ENCODE measurements around the gene SYT1. TPM values are rescaled to one million over a fixed set of nuclear protein-coding genes. Genes with fewer than 3 reads are reported as not detected.

SYT1 gene
- total and polyA plus RNA-seq, 9 donors, result 0.45 to 18.3 (median 9.7) TPM

GRCh38 chr12:79451978-79452377 is 587.4 kb downstream of the SYT1 start:
- Histone ChIP-seq H3K4me1 (ENCODE audit: insufficient read depth) (peaks cover 12% of the 10 kb centered on the region), H3K9me3 (no peaks in the 10 kb centered on the region), H3K27ac (peak overlapping the region in 1 of 2 donors; percentile 44), H3K36me3 (no peaks in the 10 kb centered on the region), H3K27me3 (no peaks in the 10 kb centered on the region), H3K4me3 (no peak overlapping the region)
- DNase-seq, result peak; percentile 70 to 75 (median 74)
- TF ChIP-seq POLR2A (IDR thresholded peaks at IDR 0.05) (no peak), EP300 (IDR thresholded peaks at IDR 0.05) (no peak), CTCF (IDR thresholded peaks at IDR 0.05) (no peak)
- intact Hi-C loops (cut with DNase I), result no loop called here
- 7 to 14% (median 10%) methylated on average over 6 of the region's 6 CpGs for WGBS, 3 donors

- Histone ChIP-seq H3K4me3 (no peak overlapping the region), H3K9me3 (no peaks in the 10 kb centered on the region), H3K27ac (no peak overlapping the region), H3K27me3 (no peaks in the 10 kb centered on the region), H3K36me3 (no peaks in the 10 kb centered on the region), H3K4me1 (ENCODE audit: insufficient read depth) (peaks cover 12% of the 10 kb centered on the region)
- TF ChIP-seq EP300 (IDR thresholded peaks at IDR 0.05), result no peak
- no peak for TF ChIP-seq CTCF (IDR thresholded peaks at IDR 0.05)
- no peak for TF ChIP-seq POLR2A (IDR thresholded peaks at IDR 0.05)
- intact Hi-C loops (cut with DNase I), result no loop called here
- 83 to 93% (median 89%) methylated on average over 6 of the region's 6 CpGs for WGBS, 3 donors
- peak in 1 of 5 donors; percentile 31 for DNase-seq
These were observed 588.3 kb downstream of the SYT1 start for GRCh38 chr12:79452906-79453305.

- 25 to 36% (median 31%) methylated on average over 3 of the region's 3 CpGs for WGBS, 3 donors
- H3K4me3 ChIP-seq, result peak overlapping the region; percentile 11
- no peaks in the 10 kb centered on the region for H3K9me3 ChIP-seq
- TF ChIP-seq POLR2A (IDR thresholded peaks at IDR 0.05) (no peak), EP300 (IDR thresholded peaks at IDR 0.05) (no peak), CTCF (IDR thresholded peaks at IDR 0.05) (no peak)
- no peak for DNase-seq
- no peaks in the 10 kb centered on the region for H3K27me3 ChIP-seq
- H3K36me3 ChIP-seq, result no peaks in the 10 kb centered on the region
- intact Hi-C loops (cut with DNase I), result no loop called here
- H3K27ac ChIP-seq, result peak overlapping the region in 1 of 2 donors; percentile 44
- H3K4me1 ChIP-seq (ENCODE audit: insufficient read depth), result peaks cover 12% of the 10 kb centered on the region
These were observed 589.2 kb downstream of the SYT1 start for GRCh38 chr12:79453820-79454219.

GRCh38 chr12:79454338-79454843 is 589.8 kb downstream of the SYT1 start:
- DNase-seq, result no peak
- TF ChIP-seq EP300 (IDR thresholded peaks at IDR 0.05), result no peak
- no peak for TF ChIP-seq CTCF (IDR thresholded peaks at IDR 0.05)
- no peak for TF ChIP-seq POLR2A (IDR thresholded peaks at IDR 0.05)
- intact Hi-C loops (cut with DNase I), result no loop called here
- Histone ChIP-seq H3K36me3 (no peaks in the 10 kb centered on the region), H3K9me3 (no peaks in the 10 kb centered on the region), H3K4me3 (peak overlapping the region; percentile 11), H3K27ac (peak overlapping the region in 1 of 2 donors; percentile 44), H3K4me1 (ENCODE audit: insufficient read depth) (peaks cover 12% of the 10 kb centered on the region), H3K27me3 (no peaks in the 10 kb centered on the region)
- WGBS, 3 donors, result 16 to 20% (median 19%) methylated on average over 3 of the region's 3 CpGs
